Suprapubic skin (tissue), 4 donors: ENCODE measurements around the gene MDK.

ENCODE experiments used
- POLR2A ChIP-seq, 2 donors: fragments of 450-650 bp; IDR thresholded peaks; one replicate each; pipeline ENCODE4 v1.6.1; 2017; ENCODE audit warnings: antibody characterized with exemption in 2 of 2, mild to moderate bottlenecking in 2 of 2, moderate library complexity in 2 of 2
- POLR2AphosphoS5 ChIP-seq, 3 donors: sonication (generic); formaldehyde crosslinking; IDR thresholded peaks; one replicate each; pipeline ENCODE4 v1.6.1; 2017; ENCODE audit warnings: antibody characterized with exemption in 3 of 3
- TF ChIP-seq, protein P1 (sequence below), 2 donors: fragments of 200-600 bp in 1 of 2; fragments of 450-650 bp in 1 of 2; sonication (generic) in 1 of 2; IDR thresholded peaks; one replicate each; pipeline ENCODE4 v1.5.1; 2016 to 2019; ENCODE audit warnings: antibody characterized with exemption in 2 of 2, mild to moderate bottlenecking in 1 of 2, moderate library complexity in 1 of 2

DNA sequence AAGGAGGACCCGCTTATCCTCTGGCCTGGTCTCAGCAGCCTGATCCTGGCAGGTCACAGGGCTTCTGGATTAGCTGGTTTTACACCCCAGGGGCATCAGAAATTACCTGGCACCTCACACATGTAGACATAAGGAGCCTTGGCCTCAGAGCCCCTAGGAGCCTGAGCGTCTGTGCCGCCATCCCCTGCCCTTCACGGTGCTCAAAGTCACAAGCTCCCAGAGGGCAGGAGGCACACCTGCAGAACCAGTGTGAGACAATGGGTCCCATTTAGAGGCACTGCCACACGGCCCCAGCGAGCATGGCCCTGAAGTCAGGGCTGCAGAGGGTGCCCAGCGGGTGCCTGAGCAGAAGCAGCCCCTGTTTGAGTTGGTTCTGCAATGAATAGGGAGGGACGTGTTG, 30.3 kb upstream of the MDK start:
- TF ChIP-seq, protein P1, sequence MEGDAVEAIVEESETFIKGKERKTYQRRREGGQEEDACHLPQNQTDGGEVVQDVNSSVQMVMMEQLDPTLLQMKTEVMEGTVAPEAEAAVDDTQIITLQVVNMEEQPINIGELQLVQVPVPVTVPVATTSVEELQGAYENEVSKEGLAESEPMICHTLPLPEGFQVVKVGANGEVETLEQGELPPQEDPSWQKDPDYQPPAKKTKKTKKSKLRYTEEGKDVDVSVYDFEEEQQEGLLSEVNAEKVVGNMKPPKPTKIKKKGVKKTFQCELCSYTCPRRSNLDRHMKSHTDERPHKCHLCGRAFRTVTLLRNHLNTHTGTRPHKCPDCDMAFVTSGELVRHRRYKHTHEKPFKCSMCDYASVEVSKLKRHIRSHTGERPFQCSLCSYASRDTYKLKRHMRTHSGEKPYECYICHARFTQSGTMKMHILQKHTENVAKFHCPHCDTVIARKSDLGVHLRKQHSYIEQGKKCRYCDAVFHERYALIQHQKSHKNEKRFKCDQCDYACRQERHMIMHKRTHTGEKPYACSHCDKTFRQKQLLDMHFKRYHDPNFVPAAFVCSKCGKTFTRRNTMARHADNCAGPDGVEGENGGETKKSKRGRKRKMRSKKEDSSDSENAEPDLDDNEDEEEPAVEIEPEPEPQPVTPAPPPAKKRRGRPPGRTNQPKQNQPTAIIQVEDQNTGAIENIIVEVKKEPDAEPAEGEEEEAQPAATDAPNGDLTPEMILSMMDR (IDR thresholded peaks at IDR 0.05): no peak
- TF ChIP-seq POLR2A (IDR thresholded peaks at IDR 0.05) (no peak), POLR2AphosphoS5 (IDR thresholded peaks at IDR 0.05) (no peak)
